IPS DF 6.9 (cell line): ENCODE measurements around the gene ANG.
"Not testable (repeated sequence)": the region's sequence is repeated elsewhere in the genome, so short reads cannot be mapped to it uniquely, and the experiment has no call there.

ENCODE experiments used
- DNase-seq: peaks from one replicate; pipeline ENCODE4 v3.0.0-alpha.2; 2013; ENCODE audit warnings: low read depth, low spot score
- H3K27ac ChIP-seq: one replicate; pipeline ENCODE4 v1.5.1; 2013; ENCODE audit warnings: low read length, control low read depth
- H3K27me3 ChIP-seq: 2 replicates; pipeline ENCODE4 v1.6.1; 2013; ENCODE audit warnings: mild to moderate bottlenecking, low read length; ENCODE audit not compliant: control insufficient read depth, insufficient read depth
- H3K36me3 ChIP-seq: 2 replicates; pipeline ENCODE4 v1.6.1; 2013; ENCODE audit warnings: low read length; ENCODE audit not compliant: control insufficient read depth, insufficient read depth
- H3K4me1 ChIP-seq: 2 replicates; pipeline ENCODE4 v1.6.1; 2013; ENCODE audit warnings: low read length; ENCODE audit not compliant: control insufficient read depth, insufficient read depth
- H3K4me3 ChIP-seq: 2 replicates; pipeline ENCODE4 v1.5.1; 2013; ENCODE audit warnings: mild to moderate bottlenecking, low read length
- H3K9me3 ChIP-seq: 2 replicates; pipeline ENCODE4 v1.6.1; 2013; ENCODE audit warnings: low read length, inconsistent platforms; ENCODE audit not compliant: control insufficient read depth, insufficient read depth
- WGBS: extraction: QIAGEN DNeasy Blood & Tissue Kit; methylation state at CpG from one replicate; pipeline ENCODE4 v1.1.7; 2013; ENCODE audit warnings: mixed read lengths, missing lambda C conversion rate; ENCODE audit not compliant: insufficient read length, insufficient coverage; 5-methylcytosine and 5-hydroxymethylcytosine counted together

ANG gene

DNA sequence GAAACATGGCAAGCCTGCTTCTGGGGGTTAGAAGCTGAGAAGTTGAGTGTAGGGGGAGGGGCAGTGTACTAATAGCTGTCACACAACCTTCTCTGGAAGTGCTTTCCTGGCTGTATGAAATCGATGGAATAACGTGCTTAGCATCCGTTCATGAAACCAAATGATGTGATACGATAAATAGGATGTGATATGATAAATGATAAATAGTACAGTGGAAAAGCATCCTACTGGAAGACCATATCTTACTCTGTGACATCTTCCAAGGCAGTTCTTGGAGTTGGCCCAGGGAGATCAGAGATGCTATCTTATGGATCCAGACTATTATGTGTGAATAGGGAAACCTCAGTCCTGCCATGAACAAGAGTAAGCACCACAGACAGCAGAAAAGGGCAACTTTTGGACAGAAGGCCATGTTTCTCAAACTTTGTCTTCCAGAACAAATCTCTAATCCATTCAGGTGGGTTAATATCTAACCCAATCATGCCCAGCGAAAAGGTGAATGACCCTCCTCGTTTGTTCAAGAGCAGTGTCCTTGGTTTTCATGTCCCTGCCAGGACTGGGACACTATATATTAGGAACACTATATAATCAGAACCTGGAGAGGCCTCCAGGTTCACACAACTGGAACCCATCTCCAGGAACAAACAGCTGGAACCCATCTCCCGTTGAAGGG is at the start of gene ANG:
ANG (plus strand) TSS at position 598 of the 673 bp plus-strand sequence. CDS start 4,801 bp downstream, outside the sequence.
- Histone ChIP-seq H3K36me3 (no peaks in the 10 kb centered on the region), H3K4me3 (no peak within 1 kb of the TSS), H3K4me1 (no peaks in the 10 kb centered on the region), H3K9me3 (no peaks in the 10 kb centered on the region), H3K27me3 (no peaks in the 10 kb centered on the region), H3K27ac (no peak within 1 kb of the TSS)
- no CpG with 5 or more reads among the region's 7 CpGs for WGBS
- no peak for DNase-seq

DNA sequence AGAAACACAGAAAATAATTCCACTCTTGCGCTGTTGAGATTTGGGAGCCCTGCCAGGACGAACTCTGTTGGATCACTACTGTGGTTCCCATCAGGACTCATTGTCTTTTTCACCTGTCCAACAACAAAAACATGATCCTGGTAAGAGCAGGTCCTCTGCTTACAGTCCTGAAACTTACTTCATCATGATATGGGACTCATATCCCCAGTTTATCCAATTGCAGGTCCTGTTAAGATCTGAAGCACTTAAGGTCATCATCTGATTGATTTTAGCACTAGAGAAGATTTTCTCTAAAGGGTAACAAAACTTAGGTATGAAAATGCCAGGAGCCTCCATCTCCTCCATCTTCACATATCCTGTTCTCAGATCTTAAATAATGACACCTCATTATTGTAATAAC is 47.0 kb upstream of the ANG start, which contains the start of gene OR6S1:
OR6S1 (minus strand) TSS at position 101 of the 400 bp plus-strand sequence; CDS start at position 101, 0 bp downstream.
- DNase-seq, result no peak
- WGBS, result no CpG with 5 or more reads among the region's 2 CpGs
- H3K36me3 ChIP-seq, result no peaks in the 10 kb centered on the region
- no peaks in the 10 kb centered on the region for H3K27me3 ChIP-seq
- H3K27ac ChIP-seq, result no peak within 1 kb of the TSS
- no peaks in the 10 kb centered on the region for H3K9me3 ChIP-seq
- H3K4me3 ChIP-seq, result no peak within 1 kb of the TSS
- no peaks in the 10 kb centered on the region for H3K4me1 ChIP-seq

DNA sequence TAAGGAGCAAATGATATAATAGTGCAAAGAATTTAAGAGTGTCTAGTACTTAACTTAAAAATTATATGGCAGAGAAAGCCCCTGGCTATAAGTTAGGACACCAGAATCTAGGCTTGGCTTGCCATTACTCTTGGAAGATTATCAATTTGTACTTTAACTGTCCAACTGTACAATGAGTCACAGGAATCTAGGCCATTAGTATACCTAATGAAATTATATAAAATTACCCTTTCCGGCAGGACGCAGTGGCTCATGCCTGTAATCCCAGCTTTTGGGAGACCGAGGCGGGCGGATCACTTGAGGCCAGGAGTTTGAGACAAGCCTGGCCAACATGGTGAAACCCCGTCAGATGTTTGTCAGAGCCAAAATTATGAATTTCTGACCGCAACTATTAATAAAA is 46.4 kb upstream of the ANG start:
- no peaks in the 10 kb centered on the region for H3K27me3 ChIP-seq
- H3K27ac ChIP-seq, result no peak overlapping the region
- no peaks in the 10 kb centered on the region for H3K4me1 ChIP-seq
- H3K36me3 ChIP-seq, result no peaks in the 10 kb centered on the region
- DNase-seq, result no peak
- no peak overlapping the region for H3K4me3 ChIP-seq
- WGBS, result no CpG with 5 or more reads among the region's 7 CpGs
- no peaks in the 10 kb centered on the region for H3K9me3 ChIP-seq

DNA sequence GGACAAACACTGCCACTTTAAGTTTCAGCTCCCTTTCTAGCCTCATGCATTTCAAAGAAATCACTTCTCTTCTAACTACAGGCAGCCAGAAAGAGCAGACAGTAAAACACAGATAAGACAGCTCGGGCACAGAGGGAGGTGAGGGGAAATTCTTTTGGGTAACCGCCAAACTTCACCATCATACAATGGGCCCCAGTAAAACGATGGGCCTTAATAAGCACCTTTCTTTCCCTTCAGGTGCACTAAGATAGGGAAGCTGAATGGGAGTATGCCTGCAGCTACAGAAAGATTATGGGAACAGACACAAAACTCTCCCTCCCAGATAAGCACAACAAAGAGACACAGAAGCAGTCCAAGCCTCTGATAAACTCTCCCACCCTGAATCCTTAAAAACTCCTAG is 45.8 kb upstream of the ANG start:
- H3K27ac ChIP-seq, H3K4me1 ChIP-seq, H3K4me3 ChIP-seq, DNase-seq, H3K36me3 ChIP-seq, H3K27me3 ChIP-seq, H3K9me3 ChIP-seq: not testable (repeated sequence)
- no CpG with 5 or more reads among the region's 3 CpGs for WGBS

DNA sequence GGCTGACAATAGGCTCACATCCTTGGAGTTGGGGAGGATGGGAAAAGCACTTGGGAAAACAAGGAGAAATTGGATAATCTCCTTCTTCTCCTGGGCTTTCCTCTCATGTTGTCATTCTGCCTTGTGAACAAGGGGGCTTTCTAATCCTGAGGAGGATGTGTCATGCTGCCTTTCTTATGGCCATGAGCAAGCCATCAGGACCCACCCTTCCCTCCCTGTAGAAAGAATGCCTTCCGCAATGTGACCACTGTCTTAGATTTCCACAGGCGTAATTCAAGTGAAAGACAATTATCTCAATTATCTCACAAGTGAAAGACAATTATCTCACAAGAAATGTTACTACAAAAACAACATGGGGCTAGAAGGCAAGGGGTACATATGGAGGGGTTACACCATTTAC is 44.0 kb upstream of the ANG start:
- no peak for DNase-seq
- Histone ChIP-seq H3K36me3 (no peaks in the 10 kb centered on the region), H3K4me1 (no peaks in the 10 kb centered on the region), H3K27me3 (no peaks in the 10 kb centered on the region), H3K27ac (no peak overlapping the region), H3K4me3 (no peak overlapping the region), H3K9me3 (no peaks in the 10 kb centered on the region)
- WGBS, result no CpG with 5 or more reads among the region's 2 CpGs

DNA sequence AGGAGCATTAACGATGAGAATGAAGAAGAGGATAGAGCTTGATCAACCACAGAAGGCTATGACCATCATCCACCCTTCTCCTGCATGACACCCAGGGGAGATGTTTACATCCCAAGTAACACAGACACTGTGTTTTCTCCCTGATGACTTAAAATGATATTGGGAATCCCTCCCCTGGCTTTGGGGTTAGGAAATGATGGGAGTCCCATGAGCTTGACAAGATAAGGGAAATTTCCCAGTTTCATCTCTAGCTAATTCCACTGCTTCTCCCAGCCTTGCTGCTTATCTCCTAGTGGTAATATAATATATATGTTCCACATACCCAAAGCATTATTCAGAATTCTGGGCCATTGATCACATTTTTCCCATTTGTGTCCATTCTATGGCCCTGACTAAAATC is 43.1 kb upstream of the ANG start:
- no peak for DNase-seq
- no peaks in the 10 kb centered on the region for H3K4me1 ChIP-seq

DNA sequence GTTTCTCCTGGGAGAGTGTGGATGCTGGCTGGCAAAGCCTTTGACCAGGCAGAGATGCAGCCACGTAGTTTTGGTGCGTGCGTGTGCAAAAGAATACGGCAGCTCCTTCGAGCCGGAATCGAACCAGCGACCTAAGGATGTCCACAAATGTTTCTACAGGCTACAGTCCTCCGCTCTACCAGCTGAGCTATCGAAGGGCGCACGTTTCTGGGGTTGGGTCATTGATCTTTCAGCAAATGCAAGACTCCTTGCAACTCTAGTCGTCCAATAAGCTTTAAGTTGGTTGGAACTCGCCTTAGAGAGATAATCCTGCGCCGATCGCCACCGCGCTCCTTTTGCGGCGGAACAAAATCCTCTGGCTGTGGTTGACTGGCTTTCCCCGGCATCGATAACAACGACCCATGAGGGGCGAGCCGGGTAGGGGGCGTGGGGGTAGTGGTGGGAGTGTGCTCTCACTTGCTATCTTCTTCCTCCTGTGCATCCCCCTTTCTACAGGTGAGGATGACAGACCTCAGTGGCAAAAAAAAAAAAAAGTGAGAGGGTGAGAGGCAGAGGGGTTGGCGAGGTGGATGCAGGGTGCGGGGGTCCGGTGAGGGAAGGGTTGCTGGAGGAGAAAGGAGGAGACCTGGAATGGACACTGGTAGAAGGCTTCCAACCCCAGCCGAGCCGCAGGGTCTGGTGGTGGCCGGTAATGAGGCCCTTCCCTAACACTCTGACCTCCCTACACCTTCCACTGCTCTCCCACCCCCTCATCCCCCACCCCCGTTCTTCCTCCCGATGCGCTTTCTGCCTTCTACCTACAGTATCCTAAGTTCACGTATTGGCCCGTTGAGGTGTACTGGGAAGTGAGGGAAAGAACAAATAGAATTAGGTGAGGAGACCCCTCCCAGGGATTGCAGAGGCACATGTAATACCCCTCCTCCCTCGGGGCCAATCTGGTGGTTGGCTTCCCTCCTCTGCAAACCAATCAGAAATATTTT is 35.3 kb upstream of the ANG start:
- no peak overlapping the region for H3K27ac ChIP-seq
- peaks cover 2% of the 10 kb centered on the region; the same call in 1 of the 2 replicates for H3K4me1 ChIP-seq
- H3K9me3 ChIP-seq, result no peaks in the 10 kb centered on the region
- H3K27me3 ChIP-seq, result peaks cover 1% of the 10 kb centered on the region; the same call in 1 of the 2 replicates
- no peaks in the 10 kb centered on the region for H3K36me3 ChIP-seq
- peak overlapping the region; percentile 71; the same call in 1 of the 2 replicates for H3K4me3 ChIP-seq
- no CpG with 5 or more reads among the region's 39 CpGs for WGBS
- DNase-seq, result peak; percentile 90

More for the DNA sequence above, 43.1 kb upstream of the ANG start:
- Histone ChIP-seq H3K27ac (no peak overlapping the region), H3K4me3 (no peak overlapping the region), H3K27me3 (no peaks in the 10 kb centered on the region), H3K36me3 (no peaks in the 10 kb centered on the region), H3K9me3 (no peaks in the 10 kb centered on the region)
- WGBS, result no CpG with 5 or more reads among the region's 1 CpG

DNA sequence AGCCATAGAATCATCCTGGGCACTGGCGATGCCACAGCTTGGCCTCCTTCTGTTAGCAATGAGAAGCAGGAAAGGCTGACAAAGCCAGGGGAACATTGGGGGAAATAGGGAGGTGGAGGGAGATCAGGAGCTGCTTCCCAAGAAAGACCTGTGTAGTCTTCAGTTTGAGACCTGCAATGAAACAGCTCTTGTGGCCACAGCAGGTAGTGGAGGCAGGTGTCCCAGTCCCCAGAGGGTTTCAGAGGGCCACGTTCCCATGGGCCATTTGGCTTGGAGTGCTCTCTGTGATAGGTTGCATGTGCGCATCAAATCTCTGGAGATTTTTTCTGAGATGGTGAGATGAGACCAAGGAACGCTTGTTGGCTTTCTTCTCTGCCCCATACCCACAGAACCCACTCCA is 32.7 kb upstream of the ANG start:
- no peak overlapping the region for H3K27ac ChIP-seq
- H3K4me1 ChIP-seq, result peaks cover 2% of the 10 kb centered on the region; the same call in 1 of the 2 replicates
- WGBS, result no CpG with 5 or more reads among the region's 4 CpGs
- H3K9me3 ChIP-seq, result no peaks in the 10 kb centered on the region
- no peak for DNase-seq
- H3K27me3 ChIP-seq, result peaks cover 1% of the 10 kb centered on the region; the same call in 1 of the 2 replicates
- no peak overlapping the region for H3K4me3 ChIP-seq
- H3K36me3 ChIP-seq, result no peaks in the 10 kb centered on the region

DNA sequence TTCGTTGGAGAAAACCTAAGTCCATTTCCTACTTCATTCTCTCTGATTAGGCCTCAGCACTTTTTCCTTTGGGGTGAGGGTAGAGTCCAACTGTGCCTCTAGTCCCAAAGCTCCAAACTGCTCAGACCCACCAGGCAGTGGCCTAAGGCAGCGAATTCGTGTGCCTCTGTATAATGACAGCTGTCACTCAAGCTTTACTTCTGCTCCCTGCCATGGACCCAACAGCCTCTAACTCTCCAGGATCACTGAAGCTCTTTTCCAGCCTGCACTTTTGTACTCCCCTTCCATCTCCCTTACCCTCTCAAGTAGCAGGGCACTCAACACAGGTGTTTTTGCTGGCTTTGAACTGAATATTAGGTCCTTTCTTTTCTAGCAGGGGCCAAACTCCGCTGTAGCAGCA is 32.3 kb upstream of the ANG start:
- Histone ChIP-seq H3K27ac (no peak overlapping the region), H3K36me3 (no peaks in the 10 kb centered on the region), H3K27me3 (peaks cover 1% of the 10 kb centered on the region; the same call in 1 of the 2 replicates), H3K4me3 (no peak overlapping the region), H3K9me3 (no peaks in the 10 kb centered on the region), H3K4me1 (peaks cover 2% of the 10 kb centered on the region; the same call in 1 of the 2 replicates)
- no peak for DNase-seq
- WGBS, result no CpG with 5 or more reads among the region's 4 CpGs
